Measurements from ENCODE around the gene BANK1. TPM values are rescaled to one million over a fixed set of nuclear protein-coding genes. Genes with fewer than 3 reads are reported as not detected.

BANK1 gene
- total RNA-seq, 1 experiment from 2014 or later, result 3.3 TPM

GRCh38 chr4:101784957-101785356 is 5.6 kb upstream of the BANK1 start:
- no peak overlapping the region for H3K27ac ChIP-seq (ENCODE audit: low read length)
- ChIA-PET POLR2A (no interaction called here), CTCF (no interaction called here)
- in situ Hi-C loops (cut with HindIII; ENCODE audit: low pct_unique_long_range_greater_than_20kb, low sequenced_read_pairs), result no loop called here
- TF ChIP-seq SIN3A (IDR thresholded peaks at IDR 0.05; ENCODE audit: borderline replicate concordance, insufficient read depth, low read depth, low read length), result no peak
- no peak for TF ChIP-seq TCF7L2 (IDR thresholded peaks at IDR 0.05; ENCODE audit: low read depth, low read length)
- no peak for TF ChIP-seq REST (IDR thresholded peaks at IDR 0.05; ENCODE audit: insufficient read depth in 1 of 2, low read depth in 2 of 2, low read length in 1 of 2)
- TF ChIP-seq CTCF (IDR thresholded peaks at IDR 0.05), result no peak
- no peak for TF ChIP-seq POLR2AphosphoS5 (IDR thresholded peaks at IDR 0.05; ENCODE audit: low read depth, low read length)
- H3K27me3 ChIP-seq (ENCODE audit: control insufficient read depth, insufficient read depth, low read length), result no peaks in the 10 kb centered on the region
- H3K4me3 ChIP-seq (ENCODE audit: low read depth in 2 of 2, low read length in 2 of 2), result no peak overlapping the region
- no peaks in the 10 kb centered on the region for H3K4me1 ChIP-seq (ENCODE audit: control insufficient read depth, insufficient read depth, low read length)
- ATAC-seq (no peak), DNase-seq (ENCODE audit: low read depth, low spot score) (no peak)
- no peaks in the 10 kb centered on the region for H3K9me3 ChIP-seq (ENCODE audit: control insufficient read depth, insufficient read depth, low read depth, low read length)
- BruUV-seq (replicated peaks), result no TSS peak
- H3K36me3 ChIP-seq (ENCODE audit: control insufficient read depth, insufficient read depth, low read length), result no peaks in the 10 kb centered on the region
- intact Hi-C loops (cut with micrococcal nuclease; ENCODE audit: unreplicated experiment), result no loop called here

- no peak overlapping the region for H3K4me3 ChIP-seq (ENCODE audit: low read depth in 2 of 2, low read length in 2 of 2)
- intact Hi-C loops (cut with micrococcal nuclease; ENCODE audit: unreplicated experiment) (no loop called here), in situ Hi-C loops (cut with HindIII; ENCODE audit: low pct_unique_long_range_greater_than_20kb, low sequenced_read_pairs) (no loop called here)
- BruUV-seq (replicated peaks), result no TSS peak
- DNase-seq (ENCODE audit: low read depth, low spot score) (no peak), ATAC-seq (no peak)
- ChIA-PET POLR2A (no interaction called here), CTCF (no interaction called here)
- TF ChIP-seq CTCF (IDR thresholded peaks at IDR 0.05), result no peak
- TF ChIP-seq TCF7L2 (IDR thresholded peaks at IDR 0.05; ENCODE audit: low read depth, low read length), result no peak
- no peak for TF ChIP-seq POLR2AphosphoS5 (IDR thresholded peaks at IDR 0.05; ENCODE audit: low read depth, low read length)
- TF ChIP-seq REST (IDR thresholded peaks at IDR 0.05; ENCODE audit: insufficient read depth in 1 of 2, low read depth in 2 of 2, low read length in 1 of 2), result no peak
- no peak for TF ChIP-seq SIN3A (IDR thresholded peaks at IDR 0.05; ENCODE audit: borderline replicate concordance, insufficient read depth, low read depth, low read length)
- H3K9me3 ChIP-seq (ENCODE audit: control insufficient read depth, insufficient read depth, low read depth, low read length), result no peaks in the 10 kb centered on the region
- H3K4me1 ChIP-seq (ENCODE audit: control insufficient read depth, insufficient read depth, low read length), result no peaks in the 10 kb centered on the region
- H3K27ac ChIP-seq (ENCODE audit: low read length), result no peak overlapping the region
- H3K27me3 ChIP-seq (ENCODE audit: control insufficient read depth, insufficient read depth, low read length), result no peaks in the 10 kb centered on the region
- no peaks in the 10 kb centered on the region for H3K36me3 ChIP-seq (ENCODE audit: control insufficient read depth, insufficient read depth, low read length)
Observed at GRCh38 chr4:101785486-101785885, 5.0 kb upstream of the BANK1 start.

Measured in Panc1 (cell line).